ENCODE results near the gene IL9.
A peak's percentile ranks its signal among the peaks of the same experiment; 100 is the strongest.

IL9 gene

GRCh38 chr5:135895474-135896006 lies at the start of gene IL9:
TSS of gene IL9 (minus strand) at chr5:135895841. CDS start at chr5:135895816, 25 bp downstream.
- no peak for TF ChIP-seq CTCF (IDR thresholded peaks at IDR 0.05; ENCODE audit: insufficient read depth, low read length, poor library complexity, severe bottlenecking)
- no peak for TF ChIP-seq EZH2phosphoT487 (conservative IDR thresholded peaks at IDR 0.05; ENCODE audit: low read length)

DNA sequence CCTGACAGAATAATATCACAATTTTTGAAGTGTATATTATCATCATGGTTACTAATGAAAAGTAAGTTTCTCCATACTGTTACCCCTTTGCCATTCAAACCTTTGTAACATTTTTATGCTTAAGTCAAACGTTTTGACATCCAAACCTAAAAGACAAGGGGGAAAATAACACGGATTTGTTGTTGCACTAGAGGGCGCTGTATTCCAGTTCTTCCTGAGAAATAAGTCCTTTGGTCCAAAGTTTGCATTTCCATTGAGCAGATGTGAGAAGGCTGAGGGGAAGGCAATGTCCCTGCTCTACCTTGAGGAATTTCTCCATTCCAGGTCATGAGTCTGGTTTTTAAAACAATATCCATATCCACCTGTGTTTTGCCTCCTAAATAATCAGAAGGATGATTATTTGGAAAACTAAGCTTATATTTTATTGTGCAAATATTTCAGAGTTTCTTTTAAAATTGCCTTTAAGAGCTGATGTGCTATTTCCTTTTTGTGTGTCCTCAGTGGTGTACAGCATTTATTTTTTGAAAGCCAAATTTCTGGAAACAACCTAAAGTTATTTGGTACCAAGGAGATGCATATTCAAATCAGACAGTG lies 49.4 kb upstream of the IL9 start:
- Histone ChIP-seq H4K20me1 (ENCODE audit: low read depth, low read length) (no peaks in the 10 kb centered on the region), H3K4me2 (ENCODE audit: low read depth, low read length, poor library complexity, severe bottlenecking) (no peak overlapping the region), H3K27ac (ENCODE audit: low read depth, low read length) (no peak overlapping the region), H3K9ac (ENCODE audit: low read length) (no peak overlapping the region), H3K79me2 (ENCODE audit: insufficient read depth, low read length) (no peaks in the 10 kb centered on the region), H3K9me3 (ENCODE audit: insufficient read depth, low read length) (no peaks in the 10 kb centered on the region), H3K36me3 (ENCODE audit: low read length) (no peaks in the 10 kb centered on the region), H2AFZ (ENCODE audit: low read depth, low read length, severe bottlenecking) (no peak overlapping the region), H3K27me3 (ENCODE audit: low read length) (no peaks in the 10 kb centered on the region), H3F3A (ENCODE audit: insufficient read depth) (no peaks in the 10 kb centered on the region), H3K9me2 (replicated peaks; ENCODE audit: insufficient read depth, low read length) (no peaks in the 10 kb centered on the region), H3K4me3 (ENCODE audit: insufficient read depth, low read length, poor library complexity, severe bottlenecking) (no peak overlapping the region)
- TF ChIP-seq EZH2phosphoT487 (conservative IDR thresholded peaks at IDR 0.05; ENCODE audit: low read length) = no peak
- peak; percentile 82 for TF ChIP-seq CTCF (IDR thresholded peaks at IDR 0.05; ENCODE audit: insufficient read depth, low read length, poor library complexity, severe bottlenecking)

More at GRCh38 chr5:135895474-135896006, at the start of gene IL9:
- H3K27me3 ChIP-seq (ENCODE audit: low read length) = no peaks in the 10 kb centered on the region
- H3K4me3 ChIP-seq (ENCODE audit: insufficient read depth, low read length, poor library complexity, severe bottlenecking) = no peak within 1 kb of the TSS
- H4K20me1 ChIP-seq (ENCODE audit: low read depth, low read length) = no peaks in the 10 kb centered on the region
- no peak within 1 kb of the TSS for H3K9ac ChIP-seq (ENCODE audit: low read length)
- no peaks in the 10 kb centered on the region for H3K9me2 ChIP-seq (replicated peaks; ENCODE audit: insufficient read depth, low read length)
- no peaks in the 10 kb centered on the region for H3F3A ChIP-seq (ENCODE audit: insufficient read depth)
- no peaks in the 10 kb centered on the region for H3K9me3 ChIP-seq (ENCODE audit: insufficient read depth, low read length)
- H3K4me2 ChIP-seq (ENCODE audit: low read depth, low read length, poor library complexity, severe bottlenecking) = no peak within 1 kb of the TSS
- H3K79me2 ChIP-seq (ENCODE audit: insufficient read depth, low read length) = no peaks in the 10 kb centered on the region
- H3K36me3 ChIP-seq (ENCODE audit: low read length) = no peaks in the 10 kb centered on the region
- H3K27ac ChIP-seq (ENCODE audit: low read depth, low read length) = no peak within 1 kb of the TSS
- H2AFZ ChIP-seq (ENCODE audit: low read depth, low read length, severe bottlenecking) = no peak within 1 kb of the TSS

DNA sequence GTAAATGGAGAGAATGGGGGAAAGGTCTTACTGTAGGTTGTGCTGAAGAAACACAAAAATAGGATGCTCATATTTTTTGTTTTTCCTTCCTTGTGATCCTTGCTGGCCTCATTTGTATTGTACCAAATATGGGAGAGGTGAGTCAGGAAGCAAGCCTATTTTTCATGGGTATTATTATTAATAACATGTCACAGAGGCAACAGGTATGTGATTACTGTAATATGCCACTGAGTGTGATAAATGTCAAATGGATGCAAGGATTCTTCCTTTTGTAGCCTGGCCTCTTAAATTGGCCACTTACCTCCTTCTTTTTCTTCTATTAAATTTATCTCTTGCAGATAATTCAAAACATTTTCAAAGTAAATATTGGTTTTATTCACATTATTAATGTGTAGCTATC lies 48.9 kb upstream of the IL9 start:
- Histone ChIP-seq H3K9ac (ENCODE audit: low read length) (no peak overlapping the region), H3K79me2 (ENCODE audit: insufficient read depth, low read length) (no peaks in the 10 kb centered on the region), H3F3A (ENCODE audit: insufficient read depth) (no peaks in the 10 kb centered on the region; the same call in 1 of the 2 replicates), H3K27ac (ENCODE audit: low read depth, low read length) (no peak overlapping the region), H4K20me1 (ENCODE audit: low read depth, low read length) (no peaks in the 10 kb centered on the region), H3K27me3 (ENCODE audit: low read length) (no peaks in the 10 kb centered on the region), H3K4me3 (ENCODE audit: insufficient read depth, low read length, poor library complexity, severe bottlenecking) (no peak overlapping the region), H3K9me2 (replicated peaks; ENCODE audit: insufficient read depth, low read length) (no peaks in the 10 kb centered on the region), H3K36me3 (ENCODE audit: low read length) (no peaks in the 10 kb centered on the region), H3K4me2 (ENCODE audit: low read depth, low read length, poor library complexity, severe bottlenecking) (no peak overlapping the region), H2AFZ (ENCODE audit: low read depth, low read length, severe bottlenecking) (no peak overlapping the region), H3K9me3 (ENCODE audit: insufficient read depth, low read length) (no peaks in the 10 kb centered on the region)
- TF ChIP-seq EZH2phosphoT487 (conservative IDR thresholded peaks at IDR 0.05; ENCODE audit: low read length) (no peak), CTCF (IDR thresholded peaks at IDR 0.05; ENCODE audit: insufficient read depth, low read length, poor library complexity, severe bottlenecking) (no peak)
